ENCODE measurements around the gene EEF2. TPM values are rescaled to one million over a fixed set of nuclear protein-coding genes. Genes with fewer than 3 reads are reported as not detected.

The EEF2 gene
- total RNA-seq: 2,135 TPM

GRCh38 chr19:3984908-3985642 is at the start of gene EEF2:
Gene EEF2, minus strand, starts transcription at chr19:3985463. Its CDS starts 83 bp downstream, at chr19:3985380.

GRCh38 chr19:4007021-4007835 is 22.0 kb upstream of the EEF2 start, which contains the start of gene PIAS4:
Gene PIAS4, plus strand, starts transcription at chr19:4007736. Its CDS starts 25 bp downstream, at chr19:4007761.

DNA sequence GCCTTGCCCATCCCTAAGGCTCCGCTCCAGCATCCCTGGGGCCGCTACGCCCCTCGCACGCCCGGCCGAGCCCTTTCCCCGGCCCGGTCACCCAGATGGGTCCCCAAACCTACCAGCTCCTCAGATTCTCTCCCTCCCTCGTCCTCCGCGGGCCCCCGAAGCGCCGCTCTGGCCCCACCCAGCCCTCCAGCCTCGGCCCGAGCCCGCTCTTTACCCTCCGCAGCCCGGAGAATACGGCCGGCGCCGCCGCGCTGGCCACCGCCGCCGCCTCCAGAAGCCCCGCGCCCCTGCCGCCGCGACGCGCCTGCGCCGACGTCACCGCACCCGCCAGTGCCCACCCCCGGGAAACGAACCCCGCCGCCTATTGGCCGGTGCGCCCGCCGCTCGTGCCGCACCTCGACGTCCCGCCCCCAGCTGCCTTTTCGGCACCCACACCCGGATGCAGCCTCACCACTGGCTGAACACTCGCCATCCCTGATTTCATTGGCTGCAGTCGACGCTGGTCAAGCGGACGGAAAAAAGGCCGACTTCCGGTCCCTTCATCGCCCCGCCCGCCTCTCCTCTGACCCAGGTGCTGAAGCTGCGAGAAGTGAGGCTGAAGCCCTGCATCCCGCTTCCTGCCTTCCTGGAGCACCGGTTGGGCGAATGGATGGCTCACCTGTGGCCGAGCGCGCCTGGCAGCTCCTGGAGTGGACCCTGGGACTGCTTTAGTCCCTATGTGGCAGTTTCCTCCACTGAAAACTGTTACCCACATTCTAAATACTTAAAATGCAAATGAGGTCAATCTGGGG is 14.3 kb downstream of the EEF2 start, which contains the start of gene DAPK3:
TSS of gene DAPK3 (minus strand) at position 292 of the 791 bp plus-strand sequence. CDS start 1,364 bp downstream, outside the sequence.

DNA sequence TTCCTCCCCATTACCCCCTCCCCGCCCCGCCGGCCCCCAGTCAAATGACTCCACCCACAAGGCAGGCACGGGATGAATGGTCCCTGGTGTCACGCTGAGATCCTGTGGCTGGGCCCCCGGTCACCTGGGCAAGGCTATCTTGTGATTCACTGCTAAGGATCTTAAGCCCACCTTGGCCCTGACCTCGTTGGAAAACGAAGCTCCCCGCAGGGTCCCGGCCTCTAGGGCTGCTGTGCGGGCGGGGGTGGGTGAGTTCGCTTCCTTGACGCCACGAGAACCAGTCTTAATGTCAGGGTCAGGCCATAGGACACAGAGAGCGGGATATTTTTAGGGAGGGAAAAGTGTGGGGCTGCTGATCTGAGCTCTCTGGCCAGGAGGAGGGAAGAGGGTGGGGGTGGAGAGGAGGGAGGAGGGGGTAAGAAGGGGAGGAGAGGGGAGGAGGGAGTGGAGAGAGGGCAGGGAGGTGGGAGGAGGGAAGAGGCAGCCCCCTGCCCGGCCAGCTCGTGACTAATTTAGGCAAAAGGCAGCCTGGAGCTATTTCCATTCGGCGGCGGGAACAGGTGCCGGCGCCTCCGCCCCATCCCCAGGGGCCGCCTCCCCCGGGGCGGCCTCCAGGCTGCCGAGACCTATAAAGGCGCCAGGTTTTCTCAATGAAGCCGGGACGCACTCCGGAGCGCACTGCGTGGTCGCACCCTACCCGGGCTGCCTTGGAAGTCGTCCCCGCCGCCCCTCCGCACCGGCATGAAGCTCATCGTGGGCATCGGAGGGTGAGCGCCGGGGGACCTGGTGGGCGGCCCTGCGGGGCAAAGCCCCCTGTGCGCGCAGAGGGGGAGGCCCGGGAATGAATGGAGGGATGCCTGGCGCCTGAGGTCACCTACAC is 52.1 kb downstream of the EEF2 start, which contains the start of gene NMRK2:
TSS of gene NMRK2 (plus strand) at position 139 of the 880 bp plus-strand sequence. CDS start at position 742, 603 bp downstream.

Other genes with a start within 250 kb of the EEF2 start
- 33.3 TPM for gene APBA3, start 223.8 kb downstream of the EEF2 start, total RNA-seq
- 36.6 TPM for gene MRPL54, start 222.8 kb downstream of the EEF2 start, total RNA-seq
- 136 TPM for gene RAX2, start 213.2 kb downstream of the EEF2 start, total RNA-seq
- 27.5 TPM for gene MATK, start 199.1 kb downstream of the EEF2 start, total RNA-seq
- gene ZFR2, start 116.4 kb downstream of the EEF2 start, total RNA-seq: 7.1 TPM
- gene ATCAY, start 104.8 kb downstream of the EEF2 start, total RNA-seq: 23.2 TPM
- 2.3 TPM for gene NMRK2, start 52.4 kb downstream of the EEF2 start, total RNA-seq
- gene DAPK3, start 14.4 kb downstream of the EEF2 start, total RNA-seq: 90.9 TPM
- 27.4 TPM for gene PIAS4, start 22.3 kb upstream of the EEF2 start, total RNA-seq
- gene ZBTB7A, start 81.4 kb upstream of the EEF2 start, total RNA-seq: 33.2 TPM
- 86.9 TPM for gene MAP2K2, start 138.7 kb upstream of the EEF2 start, total RNA-seq
- gene CREB3L3, start 168.2 kb upstream of the EEF2 start, total RNA-seq: not detected
- 10.0 TPM for gene SIRT6, start 197.1 kb upstream of the EEF2 start, total RNA-seq
- gene ANKRD24, start 197.2 kb upstream of the EEF2 start, total RNA-seq: 4.0 TPM
- gene EBI3, start 244.1 kb upstream of the EEF2 start, total RNA-seq: 0.77 TPM